Activated effector memory CD4-positive, alpha-beta T cell treated with anti-CD3 and anti-CD28 coated beads, Interleukin-2, amount 50 U/mL, for 16 hours (primary cell): Measurements from ENCODE around the gene KCNK3.

ENCODE experiments used
- DNase-seq: peaks from one replicate; pipeline ENCODE4 v3.0.0-alpha.2; 2020

The KCNK3 gene

GRCh38 chr2:26692897-26693849 is 651 bp downstream of the KCNK3 start:
- no peak for DNase-seq

- DNase-seq: no peak
These were observed 1.5 kb downstream of the KCNK3 start for GRCh38 chr2:26694001-26694400.

- DNase-seq: no peak
These were observed 3.9 kb downstream of the KCNK3 start for GRCh38 chr2:26696351-26696816.

GRCh38 chr2:26697425-26697824 is 4.9 kb downstream of the KCNK3 start:
- no peak for DNase-seq

- DNase-seq: no peak
These were observed 6.8 kb downstream of the KCNK3 start for GRCh38 chr2:26699295-26699694.

- DNase-seq: no peak
These were observed 7.6 kb downstream of the KCNK3 start for GRCh38 chr2:26700078-26700477.

GRCh38 chr2:26701596-26701995 is 9.1 kb downstream of the KCNK3 start:
- DNase-seq: no peak

GRCh38 chr2:26702025-26702424 is 9.5 kb downstream of the KCNK3 start:
- no peak for DNase-seq

GRCh38 chr2:26704441-26704977 is 12.0 kb downstream of the KCNK3 start:
- DNase-seq: no peak

- no peak for DNase-seq
These were observed 12.6 kb downstream of the KCNK3 start for GRCh38 chr2:26705126-26705525.

- DNase-seq: no peak
These were observed 13.6 kb downstream of the KCNK3 start for GRCh38 chr2:26706093-26706492.

- DNase-seq: no peak
These were observed 14.3 kb downstream of the KCNK3 start for GRCh38 chr2:26706616-26707473.

GRCh38 chr2:26707747-26708146 is 15.2 kb downstream of the KCNK3 start:
- DNase-seq: no peak

- no peak for DNase-seq
These were observed 15.9 kb downstream of the KCNK3 start for GRCh38 chr2:26708457-26708856.

GRCh38 chr2:26709323-26710110 is 17.0 kb downstream of the KCNK3 start:
- DNase-seq: no peak

GRCh38 chr2:26710145-26710544 is 17.6 kb downstream of the KCNK3 start:
- DNase-seq: no peak

- DNase-seq: no peak
These were observed 18.4 kb downstream of the KCNK3 start for GRCh38 chr2:26710743-26711456.

GRCh38 chr2:26711457-26712161 is 19.1 kb downstream of the KCNK3 start:
- DNase-seq: no peak

- no peak for DNase-seq
These were observed 20.3 kb downstream of the KCNK3 start for GRCh38 chr2:26712486-26713465.
